ENCODE results near the gene UPF3A.
"Not testable (repeated sequence)": the region's sequence is repeated elsewhere in the genome, so short reads cannot be mapped to it uniquely, and the experiment has no call there.

The UPF3A gene

GRCh38 chr13:114281351-114282040, at the start of gene UPF3A:
UPF3A (plus strand) TSS chr13:114281601; CDS start chr13:114281640, 39 bp downstream.
- peak; percentile 82 to 83 for DNase-seq (ENCODE audit: low read depth in 2 of 2)

GRCh38 chr13:114231886-114232285, 49.5 kb upstream of the UPF3A start:
- no peak for DNase-seq (ENCODE audit: low read depth in 2 of 2)

GRCh38 chr13:114234266-114234644, 47.1 kb upstream of the UPF3A start:
- DNase-seq (ENCODE audit: low read depth in 2 of 2), result no peak

GRCh38 chr13:114234645-114235421, 46.6 kb upstream of the UPF3A start, which contains the start of gene CDC16:
CDC16 (plus strand) TSS chr13:114234897; CDS start chr13:114235085, 188 bp downstream.
- peak; percentile 88 to 93 for DNase-seq (ENCODE audit: low read depth in 2 of 2)

GRCh38 chr13:114235697-114236096, 45.7 kb upstream of the UPF3A start:
- DNase-seq (ENCODE audit: low read depth in 2 of 2), result no peak

GRCh38 chr13:114236227-114236626, 45.2 kb upstream of the UPF3A start:
- DNase-seq (ENCODE audit: low read depth in 2 of 2), result no peak

- DNase-seq (ENCODE audit: low read depth in 2 of 2), result no peak
These were observed 43.8 kb upstream of the UPF3A start for GRCh38 chr13:114237415-114238112.

GRCh38 chr13:114241918-114242317, 39.5 kb upstream of the UPF3A start:
- DNase-seq (ENCODE audit: low read depth in 2 of 2), result no peak

GRCh38 chr13:114243971-114244370, 37.4 kb upstream of the UPF3A start:
- DNase-seq (ENCODE audit: low read depth in 2 of 2), result no peak

GRCh38 chr13:114244637-114245036, 36.8 kb upstream of the UPF3A start:
- no peak for DNase-seq (ENCODE audit: low read depth in 2 of 2)

GRCh38 chr13:114248011-114248410, 33.4 kb upstream of the UPF3A start:
- DNase-seq (ENCODE audit: low read depth in 2 of 2), result no peak

- DNase-seq (ENCODE audit: low read depth in 2 of 2), result no peak
These were observed 32.3 kb upstream of the UPF3A start for GRCh38 chr13:114249077-114249476.

GRCh38 chr13:114251639-114252440, 29.6 kb upstream of the UPF3A start:
- not testable (repeated sequence) for DNase-seq (ENCODE audit: low read depth in 2 of 2)

- no peak for DNase-seq (ENCODE audit: low read depth in 2 of 2)
These were observed 24.9 kb upstream of the UPF3A start for GRCh38 chr13:114256547-114256946.

GRCh38 chr13:114257014-114257413, 24.4 kb upstream of the UPF3A start:
- DNase-seq (ENCODE audit: low read depth in 2 of 2), result no peak

- no peak for DNase-seq (ENCODE audit: low read depth in 2 of 2)
These were observed 22.8 kb upstream of the UPF3A start for GRCh38 chr13:114258589-114258988.

- DNase-seq (ENCODE audit: low read depth in 2 of 2), result no peak
These were observed 22.0 kb upstream of the UPF3A start for GRCh38 chr13:114259374-114259773.

GRCh38 chr13:114259974-114260373, 21.4 kb upstream of the UPF3A start:
- DNase-seq (ENCODE audit: low read depth in 2 of 2), result no peak

GRCh38 chr13:114260814-114261213, 20.6 kb upstream of the UPF3A start:
- no peak for DNase-seq (ENCODE audit: low read depth in 2 of 2)

GRCh38 chr13:114261328-114261965, 20.0 kb upstream of the UPF3A start:
- DNase-seq (ENCODE audit: low read depth in 2 of 2), result no peak

- DNase-seq (ENCODE audit: low read depth in 2 of 2), result no peak
These were observed 17.8 kb upstream of the UPF3A start for GRCh38 chr13:114263578-114263977.
